ENCODE measurements around the gene WFIKKN1. TPM values are rescaled to one million over a fixed set of nuclear protein-coding genes. Genes with fewer than 3 reads are reported as not detected.

The WFIKKN1 gene
- total and polyA plus RNA-seq, 2 donors (not counting 1 experiment from before 2014, with no cell fraction given) = 0.64 to 0.84 TPM

DNA sequence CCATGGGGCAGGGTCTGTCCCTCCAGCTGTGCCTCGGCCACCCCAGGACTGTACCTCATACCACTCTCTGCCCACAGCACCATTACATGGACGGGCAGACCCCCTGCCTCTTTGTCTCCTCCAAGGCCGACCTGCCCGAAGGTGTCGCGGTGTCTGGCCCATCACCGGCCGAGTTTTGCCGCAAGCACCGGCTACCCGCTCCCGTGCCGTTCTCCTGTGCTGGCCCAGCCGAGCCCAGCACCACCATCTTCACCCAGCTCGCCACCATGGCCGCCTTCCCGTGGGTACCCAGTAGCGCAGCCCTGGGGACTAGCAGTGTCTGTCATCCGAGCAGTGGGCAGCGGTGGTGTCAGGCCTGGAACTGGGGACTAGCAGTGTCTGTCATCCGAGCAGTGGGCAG lies 42.1 kb downstream of the WFIKKN1 start:
- Histone ChIP-seq H3K9me3 (ENCODE audit: control extremely low read depth in 1 of 3, control insufficient read depth in 2 of 3, insufficient read depth in 1 of 3, low read length in 2 of 3) (peaks cover 0 to 7% (median 0%) of the 10 kb centered on the region in 3 donors), H3K9ac (ENCODE audit: low read length) (no peak overlapping the region), H3K4me2 (replicated peaks; ENCODE audit: low read depth, low read length, poor library complexity, severe bottlenecking) (no peak overlapping the region), H3K4me1 (ENCODE audit: control insufficient read depth in 2 of 2, insufficient read depth in 2 of 2, low read length in 2 of 2) (peaks cover 15 to 27% of the 10 kb centered on the region in 2 donors), H4K20me1 (ENCODE audit: control insufficient read depth, insufficient read depth, low read length, poor library complexity, severe bottlenecking) (peaks cover 31% of the 10 kb centered on the region), H3K36me3 (replicated peaks in 1 of 2; ENCODE audit: control extremely low read depth in 1 of 2, control insufficient read depth in 1 of 2, extremely low read depth in 1 of 2, insufficient read depth in 2 of 2, low read length in 1 of 2) (peaks cover 0 to 31% of the 10 kb centered on the region in 2 experiments), H3K4me3 (ENCODE audit: control extremely low read depth in 1 of 5, extremely low read depth in 1 of 5, insufficient read depth in 1 of 5, low read depth in 2 of 5, low read length in 4 of 5) (no peak overlapping the region), H3K27me3 (replicated peaks in 1 of 4; ENCODE audit: control extremely low read depth in 1 of 4, control insufficient read depth in 3 of 4, insufficient read depth in 4 of 4, low read length in 3 of 4) (peaks cover 0 to 25% (median 11%) of the 10 kb centered on the region in 4 experiments), H3K27ac (ENCODE audit: low read length in 2 of 2) (no peak overlapping the region), H3K79me2 (ENCODE audit: control insufficient read depth, insufficient read depth, low read length) (peaks cover 5% of the 10 kb centered on the region), H2AFZ (ENCODE audit: insufficient read depth, low read depth, low read length, poor library complexity, severe bottlenecking) (no peak overlapping the region)
- no peak overlapping the region for H3K4me3 Mint-ChIP-seq
- no peak for ATAC-seq (ENCODE audit: low read depth)
- peaks cover 6% of the 10 kb centered on the region for H3K27me3 Mint-ChIP-seq
- 97% methylated on average over 21 of the region's 21 CpGs for WGBS (ENCODE audit: insufficient coverage)
- no peak overlapping the region for H3K27ac Mint-ChIP-seq
- peaks cover 19% of the 10 kb centered on the region for H3K4me1 Mint-ChIP-seq
- CTCF ChIA-PET = interaction anchor here (1.2 kb wide), 1 partner anchor 11 kb away, joined by 3 read pairs; no protein-coding TSS in a partner anchor
- POLR2A ChIA-PET = no interaction called here
- H3K9me3 Mint-ChIP-seq (ENCODE audit: insufficient read depth) = no peaks in the 10 kb centered on the region
- DNase-seq = no peak
- no peak for TF ChIP-seq EZH2 (IDR thresholded peaks at IDR 0.05; ENCODE audit: borderline replicate concordance, insufficient read depth, low read depth, low read length, poor library complexity, severe bottlenecking)
- TF ChIP-seq, protein P1, sequence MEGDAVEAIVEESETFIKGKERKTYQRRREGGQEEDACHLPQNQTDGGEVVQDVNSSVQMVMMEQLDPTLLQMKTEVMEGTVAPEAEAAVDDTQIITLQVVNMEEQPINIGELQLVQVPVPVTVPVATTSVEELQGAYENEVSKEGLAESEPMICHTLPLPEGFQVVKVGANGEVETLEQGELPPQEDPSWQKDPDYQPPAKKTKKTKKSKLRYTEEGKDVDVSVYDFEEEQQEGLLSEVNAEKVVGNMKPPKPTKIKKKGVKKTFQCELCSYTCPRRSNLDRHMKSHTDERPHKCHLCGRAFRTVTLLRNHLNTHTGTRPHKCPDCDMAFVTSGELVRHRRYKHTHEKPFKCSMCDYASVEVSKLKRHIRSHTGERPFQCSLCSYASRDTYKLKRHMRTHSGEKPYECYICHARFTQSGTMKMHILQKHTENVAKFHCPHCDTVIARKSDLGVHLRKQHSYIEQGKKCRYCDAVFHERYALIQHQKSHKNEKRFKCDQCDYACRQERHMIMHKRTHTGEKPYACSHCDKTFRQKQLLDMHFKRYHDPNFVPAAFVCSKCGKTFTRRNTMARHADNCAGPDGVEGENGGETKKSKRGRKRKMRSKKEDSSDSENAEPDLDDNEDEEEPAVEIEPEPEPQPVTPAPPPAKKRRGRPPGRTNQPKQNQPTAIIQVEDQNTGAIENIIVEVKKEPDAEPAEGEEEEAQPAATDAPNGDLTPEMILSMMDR (IDR thresholded peaks at IDR 0.05) = no peak
- intact Hi-C loops (cut with micrococcal nuclease) = no loop called here

DNA sequence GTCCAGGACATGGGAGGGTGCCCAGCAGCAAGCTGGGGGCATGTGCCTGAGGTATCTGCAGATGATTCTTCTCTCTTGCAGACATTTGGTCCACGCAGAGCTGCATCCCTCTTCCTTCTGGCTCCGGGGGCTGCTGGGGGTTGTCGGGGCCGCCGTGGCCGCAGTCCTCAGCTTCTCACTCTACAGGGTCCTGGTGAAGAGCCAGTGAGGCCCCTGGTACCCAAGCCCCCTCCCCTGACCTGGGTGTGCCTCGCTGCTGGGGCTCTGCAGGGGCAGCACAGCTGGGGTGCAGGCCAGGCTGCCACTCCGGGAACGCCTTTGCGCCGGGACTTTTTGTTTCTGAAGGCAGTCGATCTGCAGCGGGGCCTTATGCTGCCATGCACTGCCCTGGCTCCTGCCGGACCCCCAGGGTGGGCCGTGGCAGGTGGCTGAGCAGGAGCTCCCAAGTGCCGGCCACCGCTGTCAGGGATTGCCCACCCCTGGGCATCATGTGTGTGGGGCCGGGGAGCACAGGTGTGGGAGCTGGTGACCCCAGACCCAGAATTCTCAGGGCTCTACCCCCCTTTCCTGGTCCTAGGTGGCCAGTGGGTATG lies 42.7 kb downstream of the WFIKKN1 start:
- peaks cover 6% of the 10 kb centered on the region for H3K27me3 Mint-ChIP-seq
- H3K9me3 Mint-ChIP-seq (ENCODE audit: insufficient read depth) = no peaks in the 10 kb centered on the region
- no peak for TF ChIP-seq EZH2 (IDR thresholded peaks at IDR 0.05; ENCODE audit: borderline replicate concordance, insufficient read depth, low read depth, low read length, poor library complexity, severe bottlenecking)
- TF ChIP-seq, protein P1 (IDR thresholded peaks at IDR 0.05) = no peak
- DNase-seq = no peak
- H3K4me3 ChIP-seq (ENCODE audit: control extremely low read depth in 1 of 5, extremely low read depth in 1 of 5, insufficient read depth in 1 of 5, low read depth in 2 of 5, low read length in 4 of 5) = no peak overlapping the region
- H3K4me1 ChIP-seq (ENCODE audit: control insufficient read depth in 2 of 2, insufficient read depth in 2 of 2, low read length in 2 of 2) = peaks cover 14 to 31% of the 10 kb centered on the region in 2 donors
- peaks cover 30% of the 10 kb centered on the region for H4K20me1 ChIP-seq (ENCODE audit: control insufficient read depth, insufficient read depth, low read length, poor library complexity, severe bottlenecking)
- peaks cover 0 to 7% (median 0%) of the 10 kb centered on the region in 3 donors for H3K9me3 ChIP-seq (ENCODE audit: control extremely low read depth in 1 of 3, control insufficient read depth in 2 of 3, insufficient read depth in 1 of 3, low read length in 2 of 3)
- no peak overlapping the region for H2AFZ ChIP-seq (ENCODE audit: insufficient read depth, low read depth, low read length, poor library complexity, severe bottlenecking)
- peaks cover 19% of the 10 kb centered on the region for H3K4me1 Mint-ChIP-seq
- H3K27ac Mint-ChIP-seq = no peak overlapping the region
- no peak overlapping the region for H3K27ac ChIP-seq (ENCODE audit: low read length in 2 of 2)
- no peak overlapping the region for H3K4me2 ChIP-seq (replicated peaks; ENCODE audit: low read depth, low read length, poor library complexity, severe bottlenecking)
- peaks cover 0 to 25% (median 11%) of the 10 kb centered on the region in 4 experiments for H3K27me3 ChIP-seq (replicated peaks in 1 of 4; ENCODE audit: control extremely low read depth in 1 of 4, control insufficient read depth in 3 of 4, insufficient read depth in 4 of 4, low read length in 3 of 4)
- CTCF ChIA-PET = interaction anchor here (1.2 kb wide), 1 partner anchor 12 kb away, joined by 3 read pairs; no protein-coding TSS in a partner anchor
- H3K9ac ChIP-seq (ENCODE audit: low read length) = no peak overlapping the region
- no peak for ATAC-seq (ENCODE audit: low read depth)
- H3K79me2 ChIP-seq (ENCODE audit: control insufficient read depth, insufficient read depth, low read length) = peaks cover 3% of the 10 kb centered on the region
- POLR2A ChIA-PET = no interaction called here
- H3K36me3 ChIP-seq (replicated peaks in 1 of 2; ENCODE audit: control extremely low read depth in 1 of 2, control insufficient read depth in 1 of 2, extremely low read depth in 1 of 2, insufficient read depth in 2 of 2, low read length in 1 of 2) = peaks cover 0 to 31% of the 10 kb centered on the region in 2 experiments
- no peak overlapping the region for H3K4me3 Mint-ChIP-seq
- 95% methylated on average over 17 of the region's 18 CpGs for WGBS (ENCODE audit: insufficient coverage)
- intact Hi-C loops (cut with micrococcal nuclease) = no loop called here

All from B cell (primary cell).